ENCODE results near the gene MEN1.

GRCh38 chr11:64833198-64833502 is 22.8 kb upstream of the MEN1 start:
- TF ChIP-seq CTCF (optimal IDR thresholded peaks at IDR 0.05 in 1 of 3, IDR thresholded peaks at IDR 0.05 in 1 of 3, conservative IDR thresholded peaks at IDR 0.05 in 1 of 3; ENCODE audit: extremely low read depth in 1 of 3, insufficient read depth in 2 of 3, low read length in 3 of 3) (no peak), EZH2 (IDR thresholded peaks at IDR 0.05; ENCODE audit: low read length) (no peak)

Measured in keratinocyte (primary cell).